Measurements from ENCODE around the gene MAP3K4.

MAP3K4 gene

GRCh38 chr6:160991406-160992060 lies at the start of gene MAP3K4:
TSS of gene MAP3K4 (plus strand) at chr6:160991769. CDS start at chr6:160991932, 163 bp downstream.
- peak; percentile 78 for DNase-seq (ENCODE audit: low read depth in 2 of 2)

- DNase-seq (ENCODE audit: low read depth in 2 of 2), result no peak
These were observed 47.6 kb upstream of the MAP3K4 start for GRCh38 chr6:160943997-160944396.

- no peak for DNase-seq (ENCODE audit: low read depth in 2 of 2)
These were observed 45.9 kb upstream of the MAP3K4 start for GRCh38 chr6:160945516-160946177.

GRCh38 chr6:160949531-160949930 lies 42.0 kb upstream of the MAP3K4 start:
- DNase-seq (ENCODE audit: low read depth in 2 of 2), result no peak

GRCh38 chr6:160950507-160950906 lies 41.1 kb upstream of the MAP3K4 start:
- DNase-seq (ENCODE audit: low read depth in 2 of 2), result no peak

GRCh38 chr6:160951187-160952030 lies 40.2 kb upstream of the MAP3K4 start:
- no peak for DNase-seq (ENCODE audit: low read depth in 2 of 2)

- no peak for DNase-seq (ENCODE audit: low read depth in 2 of 2)
These were observed 38.8 kb upstream of the MAP3K4 start for GRCh38 chr6:160952633-160953281.

- DNase-seq (ENCODE audit: low read depth in 2 of 2), result no peak
These were observed 35.9 kb upstream of the MAP3K4 start for GRCh38 chr6:160955508-160956295.

GRCh38 chr6:160956300-160957035 lies 35.1 kb upstream of the MAP3K4 start:
- no peak for DNase-seq (ENCODE audit: low read depth in 2 of 2)

GRCh38 chr6:160959726-160960435 lies 31.7 kb upstream of the MAP3K4 start:
- no peak for DNase-seq (ENCODE audit: low read depth in 2 of 2)

GRCh38 chr6:160960839-160961238 lies 30.7 kb upstream of the MAP3K4 start:
- DNase-seq (ENCODE audit: low read depth in 2 of 2), result no peak

- DNase-seq (ENCODE audit: low read depth in 2 of 2), result no peak
These were observed 28.5 kb upstream of the MAP3K4 start for GRCh38 chr6:160962835-160963623.

- no peak for DNase-seq (ENCODE audit: low read depth in 2 of 2)
These were observed 27.9 kb upstream of the MAP3K4 start for GRCh38 chr6:160963651-160964050.

- DNase-seq (ENCODE audit: low read depth in 2 of 2), result no peak
These were observed 25.7 kb upstream of the MAP3K4 start for GRCh38 chr6:160965893-160966292.

- no peak for DNase-seq (ENCODE audit: low read depth in 2 of 2)
These were observed 24.9 kb upstream of the MAP3K4 start for GRCh38 chr6:160966493-160967229.

GRCh38 chr6:160967351-160967750 lies 24.2 kb upstream of the MAP3K4 start:
- no peak for DNase-seq (ENCODE audit: low read depth in 2 of 2)

- DNase-seq (ENCODE audit: low read depth in 2 of 2), result no peak
These were observed 23.7 kb upstream of the MAP3K4 start for GRCh38 chr6:160967833-160968232.

- no peak for DNase-seq (ENCODE audit: low read depth in 2 of 2)
These were observed 20.4 kb upstream of the MAP3K4 start for GRCh38 chr6:160971171-160971570.
